Liver (tissue), 9 donors: ENCODE data around the gene SPOP. TPM values are rescaled to one million over a fixed set of nuclear protein-coding genes. Genes with fewer than 3 reads are reported as not detected.

Experiments
- DNase-seq: peaks from one replicate; pipeline ENCODE4 v3.0.0-alpha.2; 2017; ENCODE audit warnings: low spot score
- H3K27ac ChIP-seq, 2 donors: one replicate each; pipeline ENCODE4 v1.7.0; 2013; ENCODE audit warnings: inconsistent platforms in 2 of 2, low read length in 2 of 2, control low read depth in 1 of 2, low read depth in 1 of 2, mild to moderate bottlenecking in 1 of 2
- H3K27me3 ChIP-seq, 4 donors: one replicate each; pipeline versions ENCODE4 v1.6.1 to v1.7.0; 2013; ENCODE audit warnings: low read length in 3 of 4, inconsistent platforms in 1 of 4, mild to moderate bottlenecking in 1 of 4, moderate library complexity in 1 of 4; ENCODE audit not compliant: control insufficient read depth in 4 of 4, insufficient read depth in 4 of 4
- H3K36me3 ChIP-seq, 4 donors: one replicate each; pipeline versions ENCODE4 v1.6.1 to v1.7.0; 2013; ENCODE audit warnings: low read length in 3 of 4, mild to moderate bottlenecking in 3 of 4, low read depth in 1 of 4, moderate library complexity in 1 of 4; ENCODE audit not compliant: control insufficient read depth in 4 of 4, insufficient read depth in 3 of 4
- H3K4me1 ChIP-seq, 4 donors: one replicate each; pipeline versions ENCODE4 v1.6.1 to v1.7.0; 2013; ENCODE audit warnings: low read length in 3 of 4, mild to moderate bottlenecking in 3 of 4, moderate library complexity in 1 of 4; ENCODE audit not compliant: control insufficient read depth in 4 of 4, insufficient read depth in 4 of 4
- H3K4me3 ChIP-seq, 3 donors: one replicate each; pipeline versions ENCODE4 v1.6.1 to v1.7.0; 2013; ENCODE audit warnings: low read length in 3 of 3, control low read depth in 1 of 3, low read depth in 1 of 3, mild to moderate bottlenecking in 1 of 3
- H3K9ac ChIP-seq, 2 donors: one replicate each; pipeline ENCODE4 v1.7.0; 2013; ENCODE audit warnings: low read length in 2 of 2, mild to moderate bottlenecking in 2 of 2, moderate library complexity in 2 of 2, control low read depth in 1 of 2, low read depth in 1 of 2
- H3K9me3 ChIP-seq, 4 donors: one replicate each; pipeline versions ENCODE4 v1.6.1 to v1.7.0; 2013; ENCODE audit warnings: low read length in 3 of 4; ENCODE audit not compliant: control insufficient read depth in 4 of 4
- EGR1 ChIP-seq, 2 donors: IDR thresholded peaks; 2 replicates each; pipeline ENCODE4 v1.6.1; 2016 to 2018; ENCODE audit warnings: antibody characterized with exemption in 2 of 2, low read depth in 2 of 2
- FOXA1 ChIP-seq: IDR thresholded peaks from 2 replicates; pipeline ENCODE4 v1.6.1; 2016; ENCODE audit warnings: antibody characterized with exemption
- FOXA2 ChIP-seq: IDR thresholded peaks from 2 replicates; pipeline ENCODE4 v1.6.1; 2016; ENCODE audit warnings: antibody characterized with exemption
- GABPA ChIP-seq, 2 donors: IDR thresholded peaks in 1 of 2; conservative IDR thresholded peaks in 1 of 2; 2 replicates each; pipeline ENCODE4 v1.6.1; 2016; ENCODE audit warnings: antibody characterized with exemption in 2 of 2, mild to moderate bottlenecking in 1 of 2, moderate library complexity in 1 of 2
- HNF4A ChIP-seq, 2 donors: conservative IDR thresholded peaks; 2 replicates each; pipeline ENCODE4 v1.6.1; 2016; ENCODE audit warnings: antibody characterized with exemption in 2 of 2, mild to moderate bottlenecking in 2 of 2
- HNF4G ChIP-seq: IDR thresholded peaks from 2 replicates; pipeline ENCODE4 v1.6.1; 2016; ENCODE audit warnings: antibody characterized with exemption
- JUND ChIP-seq, 2 donors: IDR thresholded peaks; 2 replicates each; pipeline ENCODE4 v1.6.1; 2016; ENCODE audit warnings: antibody characterized with exemption in 2 of 2
- NR2F2 ChIP-seq: IDR thresholded peaks from 2 replicates; pipeline ENCODE4 v1.6.1; 2016; ENCODE audit warnings: antibody characterized with exemption
- RAD21 ChIP-seq, 2 donors: IDR thresholded peaks; 2 replicates each; pipeline ENCODE4 v1.6.1; 2016; ENCODE audit warnings: antibody characterized with exemption in 2 of 2, mild to moderate bottlenecking in 2 of 2
- RXRA ChIP-seq, 2 donors: IDR thresholded peaks; 2 replicates each; pipeline ENCODE4 v1.6.1; 2017 to 2018; ENCODE audit warnings: antibody characterized with exemption in 2 of 2, mild to moderate bottlenecking in 1 of 2
- SP1 ChIP-seq: IDR thresholded peaks from 2 replicates; pipeline ENCODE4 v1.6.1; 2018; ENCODE audit warnings: antibody characterized with exemption, mild to moderate bottlenecking
- TAF1 ChIP-seq: conservative IDR thresholded peaks from 2 replicates; pipeline ENCODE4 v1.6.1; 2016; ENCODE audit warnings: antibody characterized with exemption, mild to moderate bottlenecking
- YY1 ChIP-seq: IDR thresholded peaks from 2 replicates; pipeline ENCODE4 v1.6.1; 2016; ENCODE audit warnings: antibody characterized with exemption, mild to moderate bottlenecking
- WGBS: extraction: QIAGEN DNeasy Blood & Tissue Kit; methylation state at CpG from one replicate; pipeline ENCODE4 v1.1.7; 2013; 5-methylcytosine and 5-hydroxymethylcytosine counted together
- polyA plus RNA-seq, 2 donors: library from polyadenylated mRNA; stranded (reverse) in 1 of 2; unstranded in 1 of 2; fragments of 200-250 nt in 1 of 2; fragments of >200 nt in 1 of 2; fragmentation: Nextera tagmentation in 1 of 2; extraction: Ambion mirVana in 1 of 2; gene quantifications; one replicate each; pipeline versions ENCODE4 v1.2.1 to v1.2.3, GENCODE V29; 2013 to 2015
- total RNA-seq, 2 donors: library from RNA; depleted of rRNA; stranded (reverse); fragments of >200 nt; gene quantifications; one replicate each; pipeline ENCODE4 v1.2.3, GENCODE V29; 2014
- TF ChIP-seq, protein P1 (sequence below): IDR thresholded peaks from 2 replicates; pipeline ENCODE4 v1.6.1; 2016; ENCODE audit warnings: antibody characterized with exemption
- TF ChIP-seq, protein P2 (sequence below): fragments of 150-350 bp; IDR thresholded peaks from 2 replicates; pipeline ENCODE4 v1.5.1; 2017; ENCODE audit warnings: improper control_type of control experiment, low read depth, low read length; ENCODE audit not compliant: missing input control
- TF ChIP-seq, protein P3 (sequence below): IDR thresholded peaks from 2 replicates; pipeline ENCODE4 v1.6.1; 2016; ENCODE audit warnings: antibody characterized with exemption, mild to moderate bottlenecking
- TF ChIP-seq, protein P4 (sequence below): IDR thresholded peaks from 2 replicates; pipeline ENCODE4 v1.6.1; 2016; ENCODE audit warnings: antibody characterized with exemption
- TF ChIP-seq, protein P5 (sequence below): IDR thresholded peaks from 2 replicates; pipeline ENCODE4 v1.6.1; 2016; ENCODE audit warnings: antibody characterized with exemption
- donor health status: healthy.
- donor health status: healthy.
- donor health status: healthy.
- donor health status: healthy.
- donor health status: healthy.

Gene SPOP
- total and polyA plus RNA-seq, 4 donors = 21.6 to 50.8 (median 42.4) TPM

DNA sequence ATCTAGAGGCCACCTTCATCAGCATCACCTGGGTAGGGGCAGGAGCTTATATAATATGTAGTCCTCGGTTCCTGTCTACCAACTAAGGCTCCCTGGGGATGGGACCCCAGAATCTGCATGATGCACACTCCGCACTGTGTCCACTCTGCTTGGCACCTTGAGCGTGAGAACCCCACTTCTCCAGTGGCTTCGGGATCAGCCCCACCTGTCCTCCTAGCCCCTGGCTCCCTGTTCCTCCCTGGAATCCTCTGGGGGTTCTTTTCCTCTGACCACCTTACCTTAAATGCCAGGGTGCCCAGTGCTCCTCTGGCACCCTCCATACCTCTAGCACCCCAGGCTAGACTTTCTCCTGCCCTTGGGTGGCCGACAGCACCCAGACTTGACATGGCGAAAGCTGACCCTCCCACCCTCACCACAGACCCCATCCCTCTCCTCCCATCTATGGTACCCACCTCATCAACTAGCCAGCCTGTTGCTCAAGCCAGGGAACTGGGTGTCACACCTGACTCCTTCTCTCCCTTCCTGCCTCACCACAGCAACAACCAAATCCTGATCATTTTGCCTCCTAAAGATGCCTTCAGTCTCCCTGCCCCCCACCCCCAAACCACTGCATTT lies 105.0 kb downstream of the SPOP start:
- no peak for TF ChIP-seq FOXA1
- Histone ChIP-seq H3K27me3 (peaks cover 0 to 5% (median 2%) of the 10 kb centered on the region in 4 donors), H3K9ac (no peak overlapping the region), H3K9me3 (no peaks in the 10 kb centered on the region), H3K36me3 (no peaks in the 10 kb centered on the region), H3K4me3 (no peak overlapping the region), H3K27ac (no peak overlapping the region), H3K4me1 (peaks cover 12 to 34% (median 16%) of the 10 kb centered on the region in 4 donors)
- DNase-seq = no peak
- 68% methylated on average over 6 of the region's 6 CpGs for WGBS

DNA sequence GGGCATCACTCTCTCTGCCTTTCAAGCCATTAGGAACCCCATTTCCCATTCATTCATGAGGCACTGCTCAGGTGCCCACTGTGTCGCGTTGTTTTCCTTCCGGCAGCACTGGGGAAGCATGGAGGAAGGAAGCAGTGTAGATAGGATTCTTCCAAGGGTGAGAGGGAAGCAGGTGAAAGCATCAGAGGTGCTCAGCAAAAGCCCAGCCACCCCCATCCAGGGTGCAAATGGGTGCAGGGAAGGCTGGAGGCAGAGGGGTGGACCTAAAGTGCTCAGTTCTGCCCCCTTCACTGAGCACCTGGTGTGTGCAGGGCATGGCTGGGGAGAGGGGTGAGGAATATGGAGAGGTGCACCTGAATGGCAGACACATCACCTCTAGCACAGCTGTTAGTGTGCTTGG lies 105.7 kb downstream of the SPOP start:
- Histone ChIP-seq H3K9me3 (no peaks in the 10 kb centered on the region), H3K27ac (no peak overlapping the region)
- TF ChIP-seq YY1 = no peak
- no peak for TF ChIP-seq HNF4A (conservative IDR thresholded peaks at IDR 0.05)
- TF ChIP-seq, protein P1, sequence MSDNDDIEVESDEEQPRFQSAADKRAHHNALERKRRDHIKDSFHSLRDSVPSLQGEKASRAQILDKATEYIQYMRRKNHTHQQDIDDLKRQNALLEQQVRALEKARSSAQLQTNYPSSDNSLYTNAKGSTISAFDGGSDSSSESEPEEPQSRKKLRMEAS = no peak
- TF ChIP-seq, protein P2, sequence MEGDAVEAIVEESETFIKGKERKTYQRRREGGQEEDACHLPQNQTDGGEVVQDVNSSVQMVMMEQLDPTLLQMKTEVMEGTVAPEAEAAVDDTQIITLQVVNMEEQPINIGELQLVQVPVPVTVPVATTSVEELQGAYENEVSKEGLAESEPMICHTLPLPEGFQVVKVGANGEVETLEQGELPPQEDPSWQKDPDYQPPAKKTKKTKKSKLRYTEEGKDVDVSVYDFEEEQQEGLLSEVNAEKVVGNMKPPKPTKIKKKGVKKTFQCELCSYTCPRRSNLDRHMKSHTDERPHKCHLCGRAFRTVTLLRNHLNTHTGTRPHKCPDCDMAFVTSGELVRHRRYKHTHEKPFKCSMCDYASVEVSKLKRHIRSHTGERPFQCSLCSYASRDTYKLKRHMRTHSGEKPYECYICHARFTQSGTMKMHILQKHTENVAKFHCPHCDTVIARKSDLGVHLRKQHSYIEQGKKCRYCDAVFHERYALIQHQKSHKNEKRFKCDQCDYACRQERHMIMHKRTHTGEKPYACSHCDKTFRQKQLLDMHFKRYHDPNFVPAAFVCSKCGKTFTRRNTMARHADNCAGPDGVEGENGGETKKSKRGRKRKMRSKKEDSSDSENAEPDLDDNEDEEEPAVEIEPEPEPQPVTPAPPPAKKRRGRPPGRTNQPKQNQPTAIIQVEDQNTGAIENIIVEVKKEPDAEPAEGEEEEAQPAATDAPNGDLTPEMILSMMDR = no peak
- TF ChIP-seq, protein P3, sequence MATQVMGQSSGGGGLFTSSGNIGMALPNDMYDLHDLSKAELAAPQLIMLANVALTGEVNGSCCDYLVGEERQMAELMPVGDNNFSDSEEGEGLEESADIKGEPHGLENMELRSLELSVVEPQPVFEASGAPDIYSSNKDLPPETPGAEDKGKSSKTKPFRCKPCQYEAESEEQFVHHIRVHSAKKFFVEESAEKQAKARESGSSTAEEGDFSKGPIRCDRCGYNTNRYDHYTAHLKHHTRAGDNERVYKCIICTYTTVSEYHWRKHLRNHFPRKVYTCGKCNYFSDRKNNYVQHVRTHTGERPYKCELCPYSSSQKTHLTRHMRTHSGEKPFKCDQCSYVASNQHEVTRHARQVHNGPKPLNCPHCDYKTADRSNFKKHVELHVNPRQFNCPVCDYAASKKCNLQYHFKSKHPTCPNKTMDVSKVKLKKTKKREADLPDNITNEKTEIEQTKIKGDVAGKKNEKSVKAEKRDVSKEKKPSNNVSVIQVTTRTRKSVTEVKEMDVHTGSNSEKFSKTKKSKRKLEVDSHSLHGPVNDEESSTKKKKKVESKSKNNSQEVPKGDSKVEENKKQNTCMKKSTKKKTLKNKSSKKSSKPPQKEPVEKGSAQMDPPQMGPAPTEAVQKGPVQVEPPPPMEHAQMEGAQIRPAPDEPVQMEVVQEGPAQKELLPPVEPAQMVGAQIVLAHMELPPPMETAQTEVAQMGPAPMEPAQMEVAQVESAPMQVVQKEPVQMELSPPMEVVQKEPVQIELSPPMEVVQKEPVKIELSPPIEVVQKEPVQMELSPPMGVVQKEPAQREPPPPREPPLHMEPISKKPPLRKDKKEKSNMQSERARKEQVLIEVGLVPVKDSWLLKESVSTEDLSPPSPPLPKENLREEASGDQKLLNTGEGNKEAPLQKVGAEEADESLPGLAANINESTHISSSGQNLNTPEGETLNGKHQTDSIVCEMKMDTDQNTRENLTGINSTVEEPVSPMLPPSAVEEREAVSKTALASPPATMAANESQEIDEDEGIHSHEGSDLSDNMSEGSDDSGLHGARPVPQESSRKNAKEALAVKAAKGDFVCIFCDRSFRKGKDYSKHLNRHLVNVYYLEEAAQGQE = no peak
- TF ChIP-seq, protein P4, sequence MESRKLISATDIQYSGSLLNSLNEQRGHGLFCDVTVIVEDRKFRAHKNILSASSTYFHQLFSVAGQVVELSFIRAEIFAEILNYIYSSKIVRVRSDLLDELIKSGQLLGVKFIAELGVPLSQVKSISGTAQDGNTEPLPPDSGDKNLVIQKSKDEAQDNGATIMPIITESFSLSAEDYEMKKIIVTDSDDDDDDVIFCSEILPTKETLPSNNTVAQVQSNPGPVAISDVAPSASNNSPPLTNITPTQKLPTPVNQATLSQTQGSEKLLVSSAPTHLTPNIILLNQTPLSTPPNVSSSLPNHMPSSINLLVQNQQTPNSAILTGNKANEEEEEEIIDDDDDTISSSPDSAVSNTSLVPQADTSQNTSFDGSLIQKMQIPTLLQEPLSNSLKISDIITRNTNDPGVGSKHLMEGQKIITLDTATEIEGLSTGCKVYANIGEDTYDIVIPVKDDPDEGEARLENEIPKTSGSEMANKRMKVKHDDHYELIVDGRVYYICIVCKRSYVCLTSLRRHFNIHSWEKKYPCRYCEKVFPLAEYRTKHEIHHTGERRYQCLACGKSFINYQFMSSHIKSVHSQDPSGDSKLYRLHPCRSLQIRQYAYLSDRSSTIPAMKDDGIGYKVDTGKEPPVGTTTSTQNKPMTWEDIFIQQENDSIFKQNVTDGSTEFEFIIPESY = no peak
- no peak for TF ChIP-seq EGR1 (IDR thresholded peaks at IDR 0.05; ENCODE audit: low read depth in 2 of 2)
- TF ChIP-seq, protein P5, sequence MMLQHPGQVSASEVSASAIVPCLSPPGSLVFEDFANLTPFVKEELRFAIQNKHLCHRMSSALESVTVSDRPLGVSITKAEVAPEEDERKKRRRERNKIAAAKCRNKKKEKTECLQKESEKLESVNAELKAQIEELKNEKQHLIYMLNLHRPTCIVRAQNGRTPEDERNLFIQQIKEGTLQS = no peak
- no peak for TF ChIP-seq RAD21 (IDR thresholded peaks at IDR 0.05)
- no peak for TF ChIP-seq RXRA (IDR thresholded peaks at IDR 0.05)
- TF ChIP-seq FOXA2 = no peak
- TF ChIP-seq NR2F2 = no peak
- TF ChIP-seq SP1 = no peak
- TF ChIP-seq JUND (IDR thresholded peaks at IDR 0.05) = no peak
- no peak for TF ChIP-seq FOXA1
- TF ChIP-seq HNF4G = no peak
- no peak for TF ChIP-seq GABPA (IDR thresholded peaks at IDR 0.05 in 1 of 2, conservative IDR thresholded peaks at IDR 0.05 in 1 of 2)
- no peak for TF ChIP-seq TAF1

More for the DNA sequence above, 105.7 kb downstream of the SPOP start:
- Histone ChIP-seq H3K27me3 (peaks cover 0 to 5% (median 2%) of the 10 kb centered on the region in 4 donors), H3K9ac (no peak overlapping the region), H3K36me3 (no peaks in the 10 kb centered on the region), H3K4me1 (peaks cover 12 to 35% (median 16%) of the 10 kb centered on the region in 4 donors), H3K4me3 (no peak overlapping the region)
- 72% methylated on average over 3 of the region's 3 CpGs for WGBS
- no peak for DNase-seq
